SU-DHL-6 (cell line): ENCODE results near the gene ATG101.

Experiments used
- CTCF ChIP-seq: fragments of 200-600 bp; sonication (generic); IDR thresholded peaks from one replicate; pipeline ENCODE4 v1.5.1; 2017; ENCODE audit warnings: antibody characterized with exemption, mild to moderate bottlenecking, low read length, moderate library complexity; ENCODE audit not compliant: insufficient read depth, poor library complexity, severe bottlenecking
- EZH2phosphoT487 ChIP-seq: fragments of 200-600 bp; sonication (generic), shearing (Covaris generic); conservative IDR thresholded peaks from 2 replicates; pipeline ENCODE4 v1.6.1; 2018; ENCODE audit warnings: mild to moderate bottlenecking, antibody characterized with exemption, low read length, moderate library complexity, mixed read lengths

- TF ChIP-seq EZH2phosphoT487 (no peak), CTCF (no peak)
Measured at GRCh38 chr12:52080403-52081251, 10.8 kb downstream of the ATG101 start.
